HEK293T (cell line): Measurements from ENCODE around the gene IGSF21.

Experiments used
- CTCF ChIA-PET: fragments of 350-600 bp; formaldehyde crosslinking; extraction: SDS; loops from one replicate; lab custom pipeline; 2021; ENCODE audit warnings: antibody characterized with exemption, inconsistent platforms; lab: Yijun Ruan, JAX
- POLR2A ChIA-PET: fragments of 350-600 bp; formaldehyde crosslinking; extraction: SDS; loops from one replicate; lab custom pipeline; 2020; ENCODE audit warnings: antibody characterized with exemption, inconsistent platforms; lab: Yijun Ruan, JAX
- DNase-seq: peaks from one replicate; pipeline ENCODE4 v3.0.0; 2012; ENCODE audit warnings: mixed read lengths; ENCODE audit errors: extremely low spot score
- ARNT ChIP-seq: fragments of 450-650 bp; IDR thresholded peaks from 2 replicates; pipeline ENCODE4 v1.6.1; 2017; ENCODE audit warnings: mild to moderate bottlenecking
- BHLHE40 ChIP-seq: fragments of 450-650 bp; IDR thresholded peaks from 2 replicates; pipeline ENCODE4 v1.6.1; 2016; ENCODE audit warnings: mild to moderate bottlenecking, moderate library complexity, borderline replicate concordance
- CTBP1 ChIP-seq: fragments of 450-650 bp; IDR thresholded peaks from 2 replicates; pipeline ENCODE4 v1.6.1; 2016; ENCODE audit warnings: borderline replicate concordance
- ELF4 ChIP-seq: fragments of 450-650 bp; IDR thresholded peaks from 2 replicates; pipeline ENCODE4 v1.6.1; 2017; ENCODE audit warnings: antibody characterized with exemption
- FOXA1 ChIP-seq: fragments of 450-650 bp; IDR thresholded peaks from 2 replicates; pipeline ENCODE4 v1.6.1; 2016; ENCODE audit warnings: mild to moderate bottlenecking
- FOXK2 ChIP-seq: fragments of 450-650 bp; IDR thresholded peaks from 2 replicates; pipeline ENCODE4 v1.6.1; 2016; ENCODE audit warnings: mild to moderate bottlenecking
- FOXM1 ChIP-seq: fragments of 450-650 bp; IDR thresholded peaks from 2 replicates; pipeline ENCODE4 v1.6.1; 2017; ENCODE audit warnings: mild to moderate bottlenecking, borderline replicate concordance
- HDGF ChIP-seq: fragments of 450-650 bp; IDR thresholded peaks from 2 replicates; pipeline ENCODE4 v1.6.1; 2017; ENCODE audit warnings: antibody characterized with exemption, borderline replicate concordance
- L3MBTL2 ChIP-seq: fragments of 450-650 bp; conservative IDR thresholded peaks from 2 replicates; pipeline ENCODE4 v1.6.1; 2016; ENCODE audit warnings: mild to moderate bottlenecking
- LEF1 ChIP-seq: fragments of 450-650 bp; IDR thresholded peaks from 2 replicates; pipeline ENCODE4 v1.6.1; 2017; ENCODE audit warnings: mild to moderate bottlenecking, borderline replicate concordance
- NFRKB ChIP-seq: fragments of 450-650 bp; IDR thresholded peaks from 2 replicates; pipeline ENCODE4 v1.6.1; 2016; ENCODE audit warnings: mild to moderate bottlenecking, moderate library complexity
- PKNOX1 ChIP-seq: fragments of 450-650 bp; IDR thresholded peaks from 2 replicates; pipeline ENCODE4 v1.6.1; 2016
- SP1 ChIP-seq: fragments of 450-650 bp; IDR thresholded peaks from 2 replicates; pipeline ENCODE4 v1.6.1; 2017
- SUZ12 ChIP-seq: fragments of 450-650 bp; IDR thresholded peaks from 2 replicates; pipeline ENCODE4 v1.6.1; 2016; ENCODE audit warnings: mild to moderate bottlenecking
- TARDBP ChIP-seq: fragments of 450-650 bp; IDR thresholded peaks from 2 replicates; pipeline ENCODE4 v1.6.1; 2016
- ZNF384 ChIP-seq: fragments of 450-650 bp; IDR thresholded peaks from 2 replicates; pipeline ENCODE4 v1.6.1; 2016

Gene IGSF21

GRCh38 chr1:18386591-18386990 lies 279.0 kb downstream of the IGSF21 start:
- no peak for TF ChIP-seq SUZ12
- no peak for TF ChIP-seq FOXM1
- TF ChIP-seq TARDBP, result no peak
- no peak for DNase-seq
- CTCF ChIA-PET, result no interaction called here
- POLR2A ChIA-PET, result no interaction called here

GRCh38 chr1:18387307-18387706 lies 279.7 kb downstream of the IGSF21 start:
- CTCF ChIA-PET, result no interaction called here
- TF ChIP-seq NFRKB (no peak), FOXK2 (no peak), SUZ12 (no peak), ELF4 (no peak), FOXM1 (no peak), FOXA1 (no peak), CTBP1 (no peak), ZNF384 (no peak), SP1 (no peak), ARNT (no peak), HDGF (no peak), L3MBTL2 (no peak)
- POLR2A ChIA-PET, result no interaction called here
- no peak for DNase-seq

GRCh38 chr1:18390953-18391352 lies 283.4 kb downstream of the IGSF21 start:
- ChIA-PET POLR2A (no interaction called here), CTCF (interaction anchor here (0.6 kb wide), 1 partner anchor 156 kb away, joined by 3 read pairs; no protein-coding TSS in a partner anchor)
- no peak for TF ChIP-seq FOXK2
- no peak for TF ChIP-seq SP1
- TF ChIP-seq ELF4, result no peak
- TF ChIP-seq PKNOX1, result no peak
- TF ChIP-seq TARDBP, result no peak
- TF ChIP-seq CTBP1, result no peak
- TF ChIP-seq FOXM1, result no peak
- TF ChIP-seq LEF1, result no peak
- no peak for TF ChIP-seq FOXA1
- TF ChIP-seq ARNT, result no peak
- no peak for TF ChIP-seq NFRKB
- TF ChIP-seq L3MBTL2, result no peak
- TF ChIP-seq SUZ12, result no peak
- DNase-seq, result no peak

- ChIA-PET POLR2A (no interaction called here), CTCF (no interaction called here)
- DNase-seq, result no peak
- TF ChIP-seq FOXM1 (no peak), SUZ12 (no peak), TARDBP (no peak), SP1 (no peak), PKNOX1 (no peak), ELF4 (no peak), BHLHE40 (no peak), L3MBTL2 (no peak), CTBP1 (no peak), FOXK2 (no peak), LEF1 (no peak)
Measured at GRCh38 chr1:18394563-18395156, 287.1 kb downstream of the IGSF21 start.

- no peak for DNase-seq
- TF ChIP-seq ELF4 (no peak), CTBP1 (no peak), ZNF384 (no peak), BHLHE40 (no peak), SUZ12 (no peak), HDGF (no peak), NFRKB (no peak)
- ChIA-PET CTCF (no interaction called here), POLR2A (no interaction called here)
Measured at GRCh38 chr1:18396247-18396980, 288.8 kb downstream of the IGSF21 start.

GRCh38 chr1:18397641-18398040 lies 290.0 kb downstream of the IGSF21 start:
- DNase-seq, result no peak
- ChIA-PET CTCF (no interaction called here), POLR2A (no interaction called here)
- TF ChIP-seq TARDBP, result no peak
- no peak for TF ChIP-seq BHLHE40
- no peak for TF ChIP-seq CTBP1
- TF ChIP-seq LEF1, result no peak
- TF ChIP-seq SP1, result no peak
- no peak for TF ChIP-seq ZNF384
- TF ChIP-seq ELF4, result no peak
- TF ChIP-seq NFRKB, result no peak
- no peak for TF ChIP-seq PKNOX1
- no peak for TF ChIP-seq FOXA1
- TF ChIP-seq ARNT, result no peak
- TF ChIP-seq HDGF, result no peak
- no peak for TF ChIP-seq FOXM1
- TF ChIP-seq FOXK2, result no peak
- no peak for TF ChIP-seq L3MBTL2
- no peak for TF ChIP-seq SUZ12
